HG03342 (cell line): ENCODE measurements around the gene DPPA2.
"Not testable (repeated sequence)": the region's sequence is repeated elsewhere in the genome, so short reads cannot be mapped to it uniquely, and the experiment has no call there.

Experiments used
- ATAC-seq: cut with Tn5 transposase; IDR thresholded peaks from one replicate; pipeline ENCODE4 v1.9.1; 2021; ENCODE audit warnings: mild to moderate bottlenecking, moderate library complexity; ENCODE audit not compliant: unreplicated experiment

The DPPA2 gene

GRCh38 chr3:109316162-109316730, at the start of gene DPPA2:
Gene DPPA2, minus strand, starts transcription at chr3:109316517. Its CDS starts 1,975 bp downstream, at chr3:109314542.
- no peak for ATAC-seq

GRCh38 chr3:109364088-109364487, 47.8 kb upstream of the DPPA2 start:
- no peak for ATAC-seq

DNA sequence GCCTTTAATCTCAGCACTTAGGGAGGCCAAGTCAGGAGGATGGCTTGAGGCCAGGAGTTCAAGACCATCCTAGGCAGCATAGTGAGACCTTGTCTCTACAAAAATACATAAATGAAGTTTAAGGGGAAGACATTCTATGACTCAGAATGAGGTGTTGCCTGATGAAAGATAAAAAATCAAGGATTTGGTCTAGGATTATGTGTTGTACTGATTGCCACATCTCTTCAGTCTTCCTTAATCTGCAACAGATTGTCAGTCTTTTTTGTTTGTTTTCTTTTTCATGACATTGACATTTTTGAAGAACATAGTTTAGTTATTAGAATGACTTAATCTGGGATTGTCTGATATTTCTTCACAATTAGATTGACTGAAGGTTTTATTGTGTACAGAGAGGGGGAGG, 47.3 kb upstream of the DPPA2 start:
- ATAC-seq: no peak

DNA sequence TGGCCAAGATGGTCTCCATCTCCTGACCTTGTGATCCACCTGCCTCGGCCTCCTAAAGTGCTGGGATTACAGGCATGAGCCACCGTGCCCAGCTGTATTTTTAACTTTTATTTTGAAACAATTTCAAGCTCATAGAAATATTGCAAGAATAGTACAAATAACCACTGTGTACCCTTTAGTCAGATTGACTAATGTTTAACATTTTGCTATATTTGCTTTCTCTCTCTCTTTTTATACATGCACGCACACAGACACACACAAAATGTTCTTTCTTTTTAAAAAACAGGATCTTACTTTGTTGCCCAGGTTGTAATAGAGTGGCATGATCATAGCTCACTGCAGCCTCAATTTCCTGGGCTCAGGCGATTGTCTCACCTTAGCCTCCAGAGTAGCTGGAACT, 46.5 kb upstream of the DPPA2 start:
- ATAC-seq: no peak

- ATAC-seq: not testable (repeated sequence)
Observed at GRCh38 chr3:109358809-109359208, 42.5 kb upstream of the DPPA2 start.

- no peak for ATAC-seq
Observed at GRCh38 chr3:109356442-109357155, 40.3 kb upstream of the DPPA2 start.

- ATAC-seq: no peak
Observed at GRCh38 chr3:109355625-109356441, 39.5 kb upstream of the DPPA2 start.

GRCh38 chr3:109353057-109353456, 36.7 kb upstream of the DPPA2 start:
- ATAC-seq: no peak

DNA sequence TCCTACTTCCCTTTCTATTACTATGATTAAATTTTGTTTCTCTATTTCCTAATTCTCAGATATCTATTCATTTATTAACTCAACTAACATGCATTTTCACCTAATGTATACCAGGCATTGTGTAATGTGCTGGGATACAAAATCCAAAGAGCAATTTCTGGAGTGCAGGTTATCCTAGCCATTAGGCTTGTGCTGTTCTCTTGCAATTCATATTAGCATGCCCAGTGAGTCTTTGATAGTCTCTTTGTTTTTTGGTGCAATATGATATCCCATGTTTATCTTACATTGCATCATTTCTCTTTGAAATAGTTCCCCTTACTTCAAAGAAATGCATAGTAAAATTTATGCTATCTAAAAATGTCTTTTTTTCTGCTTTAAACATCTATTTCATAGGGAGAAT, 34.9 kb upstream of the DPPA2 start:
- ATAC-seq: no peak

DNA sequence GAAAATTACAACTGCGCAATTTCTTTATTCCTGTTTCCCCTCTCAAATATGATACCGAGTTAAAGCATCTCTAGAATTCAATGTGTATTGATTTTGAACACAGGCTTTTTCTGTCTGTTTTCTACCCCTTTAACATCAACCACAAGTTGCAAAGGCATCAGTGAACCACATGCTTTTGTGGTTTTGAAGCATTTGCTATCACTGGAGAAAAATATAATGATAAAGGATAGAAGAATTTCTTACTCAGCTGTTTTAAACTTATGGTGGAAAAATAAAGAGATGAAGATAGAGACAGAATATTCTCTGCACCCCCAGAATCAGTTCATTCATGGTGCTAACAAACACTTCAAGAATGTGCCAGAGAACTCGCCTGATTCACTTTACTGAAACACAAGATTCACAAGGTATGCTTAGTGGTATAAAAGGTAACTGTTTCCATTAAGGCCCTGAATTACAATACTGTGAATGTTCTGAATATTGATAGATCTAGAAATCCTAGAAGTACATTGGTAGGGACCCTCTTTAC, 30.5 kb upstream of the DPPA2 start:
- ATAC-seq: no peak

GRCh38 chr3:109346099-109346498, 29.8 kb upstream of the DPPA2 start:
- no peak for ATAC-seq

DNA sequence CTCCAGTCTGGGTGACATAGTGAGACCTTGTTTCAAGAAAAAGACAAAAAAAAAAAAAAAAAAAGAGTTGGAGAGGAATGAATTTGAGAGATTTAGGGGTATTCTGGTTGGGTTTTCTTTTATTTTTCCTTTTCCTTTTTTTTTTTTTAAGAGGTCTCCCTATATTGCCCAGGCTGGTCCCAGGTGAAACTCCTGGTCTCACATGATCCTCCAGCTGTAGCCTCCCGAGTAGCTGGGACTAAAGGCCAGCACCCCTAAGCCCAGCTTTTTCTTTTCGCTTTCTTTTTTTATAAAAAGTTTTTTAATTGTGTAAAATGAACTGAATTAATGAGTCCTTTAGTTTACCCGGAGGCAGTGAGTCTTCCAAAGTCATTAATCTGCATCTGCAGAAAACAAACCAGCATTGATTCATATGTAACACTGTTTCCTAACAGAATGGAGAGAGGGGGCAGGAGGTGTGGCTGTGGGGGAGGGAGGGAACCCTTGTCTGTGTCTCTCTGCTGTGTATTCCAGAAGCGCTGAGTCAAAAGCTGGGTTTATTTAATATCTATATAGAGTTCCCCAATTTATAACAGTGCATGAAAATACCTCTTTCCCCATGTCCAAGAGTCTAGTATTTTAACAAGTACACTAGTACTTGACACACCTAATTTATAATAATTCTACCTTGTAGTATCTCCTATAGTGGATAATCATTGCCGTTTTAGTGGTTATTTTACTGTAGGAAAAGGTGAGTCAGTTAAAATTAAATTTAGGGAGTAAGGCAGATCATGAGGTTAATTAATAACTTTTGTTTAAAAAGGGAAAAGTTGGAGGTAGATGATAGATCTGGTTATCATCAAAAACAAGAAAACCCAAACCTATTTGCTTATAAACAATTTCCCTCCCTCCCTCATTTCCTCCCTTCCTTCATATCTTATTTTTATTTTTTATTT, 23.7 kb upstream of the DPPA2 start:
- no peak for ATAC-seq

DNA sequence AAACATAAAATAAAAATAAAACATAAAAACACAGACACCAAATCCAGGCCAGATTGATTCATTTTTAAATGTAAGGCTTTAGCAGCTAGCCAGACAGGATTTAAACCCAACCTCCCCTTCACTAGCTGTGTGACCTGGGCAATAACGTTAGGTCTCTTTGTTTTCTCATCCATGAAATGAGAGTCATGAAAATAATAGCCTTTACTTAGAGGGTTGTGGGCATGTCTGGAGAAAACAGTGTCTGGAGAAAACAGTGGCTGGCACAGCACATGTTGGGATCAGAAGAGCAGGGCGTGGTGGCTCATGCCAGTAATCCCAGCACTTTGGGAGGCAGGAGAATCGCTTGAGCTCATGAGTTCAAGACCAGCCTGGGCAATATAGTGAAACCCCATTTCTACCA, 22.9 kb upstream of the DPPA2 start:
- no peak for ATAC-seq

DNA sequence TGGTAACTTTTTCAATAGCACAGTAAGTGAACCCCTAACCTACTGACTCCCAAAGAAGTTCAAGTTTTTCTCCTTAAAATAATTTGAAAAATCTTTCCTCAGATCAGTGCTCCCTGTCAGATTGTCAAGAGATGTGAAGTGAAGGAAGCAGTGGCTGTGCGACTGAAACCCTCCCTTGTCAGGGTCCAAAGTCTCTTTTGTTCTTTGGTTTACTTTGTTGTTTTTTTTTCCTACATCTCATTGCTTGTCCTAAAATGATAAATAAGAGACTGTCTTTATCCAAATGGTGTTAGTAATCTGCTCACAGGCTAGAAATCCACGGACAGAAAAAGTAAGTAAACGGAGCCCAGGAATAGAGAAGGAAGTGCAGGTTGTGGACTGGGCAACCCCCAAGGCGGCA, 22.0 kb upstream of the DPPA2 start:
- ATAC-seq: no peak

GRCh38 chr3:109337393-109337792, 21.1 kb upstream of the DPPA2 start, which contains the start of gene DPPA4:
Gene DPPA4, minus strand, starts transcription at chr3:109337546. Its CDS starts 29 bp downstream, at chr3:109337517.
- ATAC-seq: no peak

GRCh38 chr3:109336291-109336861, 20.1 kb upstream of the DPPA2 start:
- ATAC-seq: no peak

DNA sequence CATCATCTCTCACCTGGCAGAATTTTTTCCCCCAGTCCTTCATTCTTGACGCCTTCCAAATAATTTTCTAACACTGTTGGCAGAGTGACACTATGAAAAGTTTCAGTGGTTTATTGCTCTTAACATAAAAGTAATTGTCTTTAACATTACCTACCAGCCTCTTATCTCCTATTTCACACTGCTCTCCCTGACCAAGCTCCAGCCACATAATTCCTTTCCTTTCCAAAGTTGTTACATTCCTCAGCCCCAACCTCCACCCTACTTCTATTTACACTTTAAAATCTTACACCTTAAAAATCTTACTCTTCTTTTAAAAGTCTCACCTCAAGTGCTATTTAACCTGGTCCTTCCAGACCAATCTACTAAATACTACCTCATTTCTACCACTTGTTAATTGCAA, 18.3 kb upstream of the DPPA2 start:
- no peak for ATAC-seq

DNA sequence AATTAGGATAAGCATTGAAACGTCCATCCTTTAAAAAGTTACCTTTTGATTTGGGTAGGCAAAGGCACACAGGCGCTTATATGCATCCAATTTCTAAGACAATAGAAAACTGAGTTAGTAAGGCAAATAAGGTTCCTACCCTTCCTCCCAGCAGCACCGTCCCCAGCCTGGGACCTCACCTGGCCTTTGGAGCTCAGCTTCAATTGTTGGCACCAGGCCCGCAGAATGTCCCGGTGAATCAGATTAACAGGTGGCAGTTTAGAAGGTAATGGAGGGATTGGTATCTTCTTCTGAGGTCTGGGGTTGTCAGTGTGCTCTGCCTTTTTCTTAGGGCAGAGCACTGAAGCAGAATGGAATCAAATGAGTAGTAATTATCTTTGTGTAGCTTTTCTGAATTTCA, 15.4 kb upstream of the DPPA2 start:
- ATAC-seq: no peak

DNA sequence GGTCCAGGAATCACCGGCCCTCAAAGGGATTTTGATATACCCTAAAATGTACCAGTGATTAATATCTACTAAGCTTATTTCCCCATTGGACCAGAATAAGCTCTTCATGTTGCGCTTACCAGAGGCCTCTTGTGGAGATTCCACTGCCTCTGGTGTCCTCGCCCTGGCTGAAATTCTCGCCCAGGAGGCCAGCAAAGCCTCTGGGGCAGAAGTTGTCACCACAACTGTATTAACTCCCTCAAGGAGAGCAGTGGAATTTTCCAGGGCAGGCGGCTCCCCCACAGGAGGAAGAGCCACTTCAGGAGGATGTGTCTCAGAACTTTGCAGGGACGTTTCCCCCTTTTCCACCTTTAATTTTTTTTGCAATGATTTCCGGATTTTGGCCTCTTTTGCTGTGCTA, 14.1 kb upstream of the DPPA2 start:
- ATAC-seq: no peak

GRCh38 chr3:109328202-109328601, 11.9 kb upstream of the DPPA2 start:
- no peak for ATAC-seq
